K562 (cell line): ENCODE data around the gene MCM9. TPM values are rescaled to one million over a fixed set of nuclear protein-coding genes. Genes with fewer than 3 reads are reported as not detected.

ENCODE experiments used
- AFF1 ChIP-seq, 2 experiments: fragments of 450-650 bp; IDR thresholded peaks; 2 replicates each; pipeline ENCODE4 v1.6.1; 2018; ENCODE audit warnings: mild to moderate bottlenecking in 2 of 2, low read depth in 1 of 2; ENCODE audit not compliant: partially characterized antibody in 2 of 2
- ATF1 ChIP-seq, 2 experiments: fragments of 450-650 bp in 1 of 2; IDR thresholded peaks; 2 replicates each; pipeline ENCODE4 v1.6.1; 2016; ENCODE audit warnings: missing compliant biosample characterization in 1 of 2, missing genetic modification characterization in 1 of 2
- ATF6 ChIP-seq: sonication (generic); formaldehyde crosslinking; IDR thresholded peaks from 2 replicates; pipeline ENCODE4 v1.4.0; 2020; ENCODE audit warnings: mild to moderate bottlenecking, missing genetic modification reagents
- ATF7 ChIP-seq: fragments of 450-650 bp; IDR thresholded peaks from 2 replicates; pipeline ENCODE4 v1.7.1; 2014; ENCODE audit warnings: mild to moderate bottlenecking, moderate library complexity
- BHLHE40 ChIP-seq: IDR thresholded peaks from 2 replicates; pipeline ENCODE4 v1.6.1; 2011; ENCODE audit warnings: low read length, improper control_type of control experiment
- ESRRA ChIP-seq: fragments of 450-650 bp; IDR thresholded peaks from 2 replicates; pipeline ENCODE4 v1.6.1; 2014; ENCODE audit warnings: low read depth, mild to moderate bottlenecking, moderate library complexity, borderline replicate concordance
- FOSL1 ChIP-seq: fragments of 200-800 bp; sonication (Bioruptor generic); conservative IDR thresholded peaks from 2 replicates; pipeline ENCODE4 v1.6.1; 2016; ENCODE audit warnings: missing genetic modification characterization, missing compliant biosample characterization
- KAT8 ChIP-seq: fragments of 450-650 bp; IDR thresholded peaks from 2 replicates; pipeline ENCODE4 v1.6.1; 2016; ENCODE audit warnings: low read depth, mild to moderate bottlenecking
- KDM5B ChIP-seq: fragments of 200-600 bp; sonication (generic); IDR thresholded peaks from 2 replicates; pipeline ENCODE4 v1.6.1; 2012; ENCODE audit warnings: low read depth, mild to moderate bottlenecking, moderate library complexity, low read length, control low read depth, inconsistent platforms; ENCODE audit not compliant: insufficient replicate concordance
- PHB2 ChIP-seq: fragments of 450-650 bp; IDR thresholded peaks from 2 replicates; pipeline ENCODE4 v1.6.1; 2017; ENCODE audit warnings: low read depth
- PML ChIP-seq: IDR thresholded peaks from 2 replicates; pipeline ENCODE4 v1.6.1; 2012; ENCODE audit warnings: low read length, inconsistent platforms
- SP2 ChIP-seq: IDR thresholded peaks from 2 replicates; pipeline ENCODE4 v1.6.1; 2011; ENCODE audit warnings: mild to moderate bottlenecking, low read depth, low read length, moderate library complexity; ENCODE audit not compliant: poor library complexity, severe bottlenecking; ENCODE audit errors: extremely low read depth
- TARDBP ChIP-seq: fragments of 450-650 bp; IDR thresholded peaks from 2 replicates; pipeline ENCODE4 v1.6.1; 2016
- ZBTB7A ChIP-seq: IDR thresholded peaks from 2 replicates; pipeline ENCODE4 v1.6.1; 2011; ENCODE audit warnings: low read depth, mild to moderate bottlenecking, low read length, moderate library complexity, borderline replicate concordance; ENCODE audit not compliant: control insufficient read depth
- ZNF263 ChIP-seq: sonication (generic); formaldehyde crosslinking; IDR thresholded peaks from 2 replicates; pipeline ENCODE4 v1.8.0; 2022; ENCODE audit warnings: mild to moderate bottlenecking, missing genetic modification reagents, borderline replicate concordance
- ZNF398 ChIP-seq: fragments of 250-450 bp; sonication (Bioruptor Pico); IDR thresholded peaks from 2 replicates; pipeline ENCODE4 v1.8.0; 2021; ENCODE audit warnings: moderate library complexity, mild to moderate bottlenecking, inconsistent platforms
- ZNF584 ChIP-seq: fragments of 200-800 bp; sonication (Bioruptor generic); IDR thresholded peaks from 2 replicates; pipeline ENCODE4 v1.6.1; 2016; ENCODE audit warnings: low read depth, mild to moderate bottlenecking, missing genetic modification characterization, missing compliant biosample characterization
- ZNF695 ChIP-seq: fragments of 450-650 bp; formaldehyde crosslinking; IDR thresholded peaks from 2 replicates; pipeline ENCODE4 v1.4.0; 2020; ENCODE audit warnings: mild to moderate bottlenecking, moderate library complexity
- polyA plus RNA-seq, 8 experiments: library from polyadenylated mRNA; depleted of rRNA in 4 of 8; stranded (reverse) in 5 of 8; unstranded in 3 of 8; fragments of >200 nt; fragmentation: Nextera tagmentation in 2 of 8; fragmentation: Illumina TruSeq in 1 of 8; extraction: Ambion mirVana in 2 of 8; extraction: Trizol in 1 of 8; gene quantifications; 2 replicates each; pipeline versions ENCODE4 v1.2.1 to v1.2.3, GENCODE V29; 2011 to 2014; ENCODE audit warnings: inconsistent platforms in 1 of 8, missing spikeins in 1 of 8
- total RNA-seq, 7 experiments: library from RNA; depleted of rRNA in 6 of 7; stranded (reverse); fragments of >200 nt in 6 of 7; fragmentation: Illumina TruSeq in 2 of 7; extraction: Trizol in 2 of 7; gene quantifications; 2 replicates each; pipeline versions ENCODE4 v1.2.1 to v1.2.3, GENCODE V29; 2011 to 2021; ENCODE audit warnings: low replicate concordance in 1 of 7

MCM9 gene
- total and polyA plus RNA-seq, 9 of the 15 experiments (the other 6 are each of a cell fraction or from before 2014, with no cell fraction given), result 4.8 to 16.7 (median 11.6) TPM

GRCh38 chr6:118893807-118894424 is 41.0 kb downstream of the MCM9 start, which contains the start of gene ASF1A (continued):
- TF ChIP-seq SP2 (peak; percentile 35), KAT8 (0 out of 2 replicates have a peak, but pooled peaks have one; percentile 0), TARDBP (peak; percentile 95), PHB2 (no peak), ZBTB7A (peak; percentile 62; the same call in 1 of the 2 replicates), ZNF584 (CRISPR knock-in tag) (peak; percentile 52; the same call in 1 of the 2 replicates), ESRRA (peak; percentile 72; the same call in 1 of the 2 replicates), ATF1 (CRISPR knock-in tag; IDR thresholded peaks at IDR 0.05) (no peak), ATF1 (tag; IDR thresholded peaks at IDR 0.05) (0 out of 2 replicates have a peak, but pooled peaks have one; percentile 4), KDM5B (peak; percentile 87), FOSL1 (tag) (peak; percentile 46; the same call in 1 of the 2 replicates), ZNF263 (CRISPR knock-in tag) (peak; percentile 45; the same call in 1 of the 2 replicates), ZNF398 (CRISPR knock-in tag) (no peak), ZNF695 (CRISPR knock-in tag) (no peak), PML (peak; percentile 81), BHLHE40 (peak; percentile 41; the same call in 1 of the 2 replicates), AFF1 (IDR thresholded peaks at IDR 0.05; ENCODE audit: low read depth in 1 of 2, partially characterized antibody in 2 of 2) (peak in 1 of 2 experiments; percentile 50), ATF7 (peak; percentile 54; the same call in 1 of the 2 replicates), ATF6 (CRISPR knock-in tag) (no peak)
